Hepatocyte (in vitro differentiated cells): ENCODE data around the gene CCDC91. TPM values are rescaled to one million over a fixed set of nuclear protein-coding genes. Genes with fewer than 3 reads are reported as not detected.

Source experiments
- DNase-seq: peaks from one replicate; pipeline ENCODE4 v3.0.0-alpha.2; 2016; ENCODE audit warnings: low spot score
- H2AFZ ChIP-seq: fragments of 200-600 bp; sonication (generic); 2 replicates; pipeline ENCODE4 v1.6.0; 2016; ENCODE audit warnings: antibody characterized with exemption, mild to moderate bottlenecking
- H3K27ac ChIP-seq: fragments of 200-600 bp; sonication (generic); 2 replicates; pipeline ENCODE4 v1.5.1; 2016; ENCODE audit warnings: mild to moderate bottlenecking
- H3K27me3 ChIP-seq: fragments of 200-600 bp; sonication (generic); 2 replicates; pipeline ENCODE4 v1.6.1; 2016
- H3K36me3 ChIP-seq: fragments of 200-600 bp; sonication (generic); replicated peaks from 2 replicates; pipeline ENCODE4 v1.5.1; 2016; ENCODE audit warnings: low read depth; ENCODE audit not compliant: insufficient read depth
- H3K4me1 ChIP-seq: fragments of 200-600 bp; sonication (generic); 2 replicates; pipeline ENCODE4 v1.5.1; 2016; ENCODE audit warnings: mild to moderate bottlenecking, moderate library complexity; ENCODE audit not compliant: insufficient read depth
- H3K4me2 ChIP-seq: fragments of 200-600 bp; sonication (generic); 2 replicates; pipeline ENCODE4 v1.6.0; 2016
- H3K4me3 ChIP-seq: fragments of 200-600 bp; sonication (generic); 2 replicates; pipeline ENCODE4 v1.5.1; 2016; ENCODE audit warnings: mild to moderate bottlenecking
- H3K79me2 ChIP-seq: fragments of 200-600 bp; sonication (generic); 2 replicates; pipeline ENCODE4 v1.6.0; 2017; ENCODE audit warnings: mild to moderate bottlenecking
- H3K9me2 ChIP-seq: fragments of 200-600 bp; sonication (generic); replicated peaks from 2 replicates; pipeline ENCODE4 v1.6.0; 2017; ENCODE audit warnings: mild to moderate bottlenecking; ENCODE audit not compliant: insufficient read depth
- H3K9me3 ChIP-seq: fragments of 200-600 bp; sonication (generic); 2 replicates; pipeline ENCODE4 v1.5.1; 2016; ENCODE audit warnings: low read depth, mild to moderate bottlenecking
- H4K20me1 ChIP-seq: fragments of 200-600 bp; sonication (generic); 2 replicates; pipeline ENCODE4 v1.6.0; 2016; ENCODE audit warnings: mild to moderate bottlenecking; ENCODE audit not compliant: insufficient read depth, poor library complexity, severe bottlenecking
- EZH2 ChIP-seq: fragments of 200-600 bp; sonication (generic); IDR thresholded peaks from 2 replicates; pipeline ENCODE4 v1.6.1; 2016; ENCODE audit warnings: antibody characterized with exemption, mild to moderate bottlenecking, borderline replicate concordance
- EZH2phosphoT487 ChIP-seq: fragments of 200-600 bp; sonication (generic); IDR thresholded peaks from one replicate; pipeline ENCODE4 v1.6.1; 2018; ENCODE audit warnings: antibody characterized with exemption, mild to moderate bottlenecking, low read depth, moderate library complexity; ENCODE audit not compliant: unreplicated experiment, severe bottlenecking
- WGBS: methylation state at CpG from one replicate; pipeline ENCODE4 v1.1.6; 2016; ENCODE audit warnings: low lambda C conversion rate; ENCODE audit errors: missing lambda C conversion rate; 5-methylcytosine and 5-hydroxymethylcytosine counted together
- polyA plus RNA-seq: library from polyadenylated mRNA; unstranded; fragments of >200 nt; fragmentation: Nextera tagmentation; extraction: Ambion mirVana; gene quantifications from 2 replicates; pipeline ENCODE4 v1.2.1, GENCODE V29; 2016
- total RNA-seq: library from RNA; depleted of rRNA; stranded (reverse); fragments of >200 nt; gene quantifications from 2 replicates; pipeline ENCODE4 v1.2.3, GENCODE V29; 2014
- TF ChIP-seq, protein P1 (sequence below): fragments of 200-600 bp; sonication (generic); IDR thresholded peaks from 2 replicates; pipeline ENCODE4 v1.5.1; 2016; ENCODE audit warnings: antibody characterized with exemption, mild to moderate bottlenecking; ENCODE audit not compliant: poor library complexity

Gene CCDC91
- total and polyA plus RNA-seq, 2 experiments from 2014 or later, result 14.2 to 15.1 TPM

DNA sequence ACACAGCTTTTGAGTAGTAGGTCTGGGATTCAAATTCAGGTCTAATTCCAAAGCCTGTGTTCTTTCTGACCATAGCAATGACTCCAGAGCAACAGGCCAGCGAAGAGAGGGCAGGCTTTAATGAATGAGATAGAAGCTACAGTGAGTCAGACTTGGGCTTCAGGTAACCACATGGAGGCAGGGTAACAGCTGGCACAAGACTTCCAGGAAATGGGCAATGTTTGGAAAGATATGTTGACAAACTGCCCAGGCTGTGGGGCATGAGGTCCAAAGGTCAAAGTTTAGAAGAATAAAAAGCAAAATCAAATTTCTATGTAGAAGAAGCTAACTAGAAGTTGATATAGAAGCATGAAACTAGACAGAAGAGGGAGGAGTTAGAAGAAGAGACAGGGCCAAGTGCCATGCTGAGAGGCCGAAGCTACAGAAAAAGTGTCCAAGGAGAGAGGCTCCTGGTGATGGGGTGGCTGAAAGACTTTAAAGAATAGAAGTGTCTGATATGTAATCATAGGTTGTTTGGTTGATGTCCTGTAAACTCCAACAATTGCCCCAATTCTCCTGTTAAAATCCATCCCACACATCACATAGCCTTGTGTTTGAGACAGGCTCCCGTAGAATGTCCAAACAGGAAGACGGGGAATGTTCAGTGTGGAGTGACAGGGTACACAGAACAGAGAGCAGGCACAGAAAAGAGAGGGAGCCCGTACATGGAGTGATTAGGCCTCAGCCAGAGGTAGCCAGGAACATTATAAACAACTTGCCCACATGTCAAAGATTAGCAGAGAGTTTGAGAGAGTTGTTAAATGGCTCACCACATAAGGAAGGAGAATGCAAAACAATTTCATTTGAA lies 384.7 kb downstream of the CCDC91 start:
- Histone ChIP-seq H3K36me3 (no peaks in the 10 kb centered on the region), H3K27ac (no peak overlapping the region), H3K4me3 (no peak overlapping the region), H3K4me2 (no peak overlapping the region), H3K4me1 (no peaks in the 10 kb centered on the region), H3K9me3 (no peaks in the 10 kb centered on the region), H4K20me1 (no peaks in the 10 kb centered on the region), H3K9me2 (no peaks in the 10 kb centered on the region), H2AFZ (no peak overlapping the region), H3K79me2 (no peaks in the 10 kb centered on the region), H3K27me3 (no peaks in the 10 kb centered on the region)
- whole genome bisulfite sequencing, result 73% methylated on average over 5 of the region's 5 CpGs
- DNase-seq, result no peak
- TF ChIP-seq EZH2, result no peak
- TF ChIP-seq EZH2phosphoT487, result no peak
- TF ChIP-seq, protein P1, sequence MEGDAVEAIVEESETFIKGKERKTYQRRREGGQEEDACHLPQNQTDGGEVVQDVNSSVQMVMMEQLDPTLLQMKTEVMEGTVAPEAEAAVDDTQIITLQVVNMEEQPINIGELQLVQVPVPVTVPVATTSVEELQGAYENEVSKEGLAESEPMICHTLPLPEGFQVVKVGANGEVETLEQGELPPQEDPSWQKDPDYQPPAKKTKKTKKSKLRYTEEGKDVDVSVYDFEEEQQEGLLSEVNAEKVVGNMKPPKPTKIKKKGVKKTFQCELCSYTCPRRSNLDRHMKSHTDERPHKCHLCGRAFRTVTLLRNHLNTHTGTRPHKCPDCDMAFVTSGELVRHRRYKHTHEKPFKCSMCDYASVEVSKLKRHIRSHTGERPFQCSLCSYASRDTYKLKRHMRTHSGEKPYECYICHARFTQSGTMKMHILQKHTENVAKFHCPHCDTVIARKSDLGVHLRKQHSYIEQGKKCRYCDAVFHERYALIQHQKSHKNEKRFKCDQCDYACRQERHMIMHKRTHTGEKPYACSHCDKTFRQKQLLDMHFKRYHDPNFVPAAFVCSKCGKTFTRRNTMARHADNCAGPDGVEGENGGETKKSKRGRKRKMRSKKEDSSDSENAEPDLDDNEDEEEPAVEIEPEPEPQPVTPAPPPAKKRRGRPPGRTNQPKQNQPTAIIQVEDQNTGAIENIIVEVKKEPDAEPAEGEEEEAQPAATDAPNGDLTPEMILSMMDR, result no peak

DNA sequence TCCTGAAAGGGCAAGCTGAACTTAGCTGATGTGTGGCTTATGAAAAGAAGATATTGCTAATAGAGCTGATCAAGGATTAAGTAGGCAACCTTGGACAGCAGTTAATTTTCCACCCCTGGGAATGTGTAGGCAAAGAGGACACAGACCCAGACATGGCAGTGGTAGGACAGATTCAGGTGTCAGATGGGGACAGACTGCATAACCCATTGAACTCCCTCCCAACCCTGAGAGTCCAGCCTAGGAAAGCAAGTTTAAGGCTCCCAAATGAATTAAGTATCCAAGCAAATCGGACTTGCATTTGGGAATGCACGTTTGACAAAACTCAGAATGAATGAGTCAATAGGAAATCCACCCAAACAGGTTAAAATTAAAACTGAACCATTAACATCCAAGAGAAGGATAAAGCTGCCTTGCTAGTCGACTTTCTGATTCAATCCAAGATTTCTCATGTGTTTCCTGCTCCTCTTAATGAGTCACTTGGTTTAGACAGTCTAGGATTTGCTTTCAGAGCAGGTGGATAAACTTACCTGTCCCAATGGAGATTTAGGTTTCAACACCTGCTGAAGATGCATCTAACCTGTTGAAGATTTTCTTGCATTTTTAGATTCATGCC lies 385.4 kb downstream of the CCDC91 start:
- H3K4me2 ChIP-seq, result no peak overlapping the region
- no peaks in the 10 kb centered on the region for H3K79me2 ChIP-seq
- TF ChIP-seq EZH2 (no peak), EZH2phosphoT487 (no peak)
- TF ChIP-seq, protein P1, result no peak
- H3K27me3 ChIP-seq, result no peaks in the 10 kb centered on the region
- H3K9me3 ChIP-seq, result no peaks in the 10 kb centered on the region
- WGBS, result 86% methylated on average over 3 of the region's 3 CpGs
- H4K20me1 ChIP-seq, result no peaks in the 10 kb centered on the region
- H3K9me2 ChIP-seq, result no peaks in the 10 kb centered on the region
- H3K27ac ChIP-seq, result no peak overlapping the region
- no peaks in the 10 kb centered on the region for H3K36me3 ChIP-seq
- no peak for DNase-seq
- no peaks in the 10 kb centered on the region for H3K4me1 ChIP-seq
- no peak overlapping the region for H2AFZ ChIP-seq
- no peak overlapping the region for H3K4me3 ChIP-seq

DNA sequence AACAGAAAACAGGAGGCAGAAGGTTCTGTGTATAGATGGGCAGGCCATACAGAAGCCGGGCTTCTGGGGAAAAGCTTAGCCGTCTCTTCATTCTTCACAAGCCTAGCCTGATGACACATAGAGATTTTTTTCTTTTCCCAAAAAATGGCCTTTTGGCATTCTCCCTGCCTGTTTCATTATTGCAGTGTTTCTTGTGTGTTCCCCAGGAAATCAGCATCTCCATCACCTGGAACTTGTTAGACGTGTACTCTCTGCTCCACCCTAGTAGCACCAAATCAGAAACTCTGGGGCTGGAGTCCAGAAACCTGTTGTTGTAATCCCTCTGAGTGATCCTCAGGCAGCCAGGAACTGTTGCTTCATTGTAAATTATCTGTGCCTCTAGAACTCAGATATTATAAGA lies 388.1 kb downstream of the CCDC91 start:
- no peaks in the 10 kb centered on the region for H3K36me3 ChIP-seq
- no peak overlapping the region for H2AFZ ChIP-seq
- H3K9me2 ChIP-seq, result no peaks in the 10 kb centered on the region
- H3K27ac ChIP-seq, result no peak overlapping the region
- no peak overlapping the region for H3K4me2 ChIP-seq
- no peaks in the 10 kb centered on the region for H3K9me3 ChIP-seq
- no peaks in the 10 kb centered on the region for H4K20me1 ChIP-seq
- H3K4me3 ChIP-seq, result no peak overlapping the region
- H3K27me3 ChIP-seq, result no peaks in the 10 kb centered on the region
- DNase-seq, result no peak
- no peak for TF ChIP-seq EZH2phosphoT487
- TF ChIP-seq, protein P1, result no peak
- TF ChIP-seq EZH2, result no peak
- H3K79me2 ChIP-seq, result no peaks in the 10 kb centered on the region
- H3K4me1 ChIP-seq, result no peaks in the 10 kb centered on the region
- WGBS, result 85% methylated on average over 3 of the region's 3 CpGs
